Calu3 (cell line): ENCODE measurements around the gene MACROD2. TPM values are rescaled to one million over a fixed set of nuclear protein-coding genes. Genes with fewer than 3 reads are reported as not detected.

ENCODE experiments used
- BruUV-seq: library from RNA; stranded (reverse); fragments of 400-500 nt; replicated peaks from 2 replicates; lab custom pipeline; 2021; lab: Mats Ljungman, UMichigan
- CTCF ChIA-PET: fragments of 300-600 bp; sonication (Branson Sonifier 250); formaldehyde crosslinking; loops from one replicate; lab custom pipeline; 2022; ENCODE audit warnings: antibody characterized with exemption; lab: Charles Lee
- DNase-seq: peaks from one replicate; pipeline ENCODE4 v3.0.0; 2022
- H3K27ac Mint-ChIP-seq: one replicate; pipeline ENCODE4 v1.8.0; 2022; ENCODE audit warnings: mixed read lengths; ENCODE audit not compliant: unreplicated experiment
- H3K27me3 Mint-ChIP-seq: one replicate; pipeline ENCODE4 v1.8.0; 2022; ENCODE audit warnings: mixed read lengths; ENCODE audit not compliant: unreplicated experiment
- H3K36me3 Mint-ChIP-seq: one replicate; pipeline ENCODE4 v1.8.0; 2022; ENCODE audit warnings: mild to moderate bottlenecking, moderate library complexity, mixed read lengths; ENCODE audit not compliant: insufficient read depth, unreplicated experiment
- H3K4me1 Mint-ChIP-seq: one replicate; pipeline ENCODE4 v1.8.0; 2022; ENCODE audit warnings: mild to moderate bottlenecking, low read depth, mixed read lengths; ENCODE audit not compliant: unreplicated experiment
- H3K4me3 Mint-ChIP-seq: one replicate; pipeline ENCODE4 v1.8.0; 2022; ENCODE audit warnings: mild to moderate bottlenecking, low read depth, moderate library complexity, mixed read lengths; ENCODE audit not compliant: unreplicated experiment
- H3K9me3 Mint-ChIP-seq: one replicate; pipeline ENCODE4 v1.8.0; 2022; ENCODE audit warnings: low read depth, mixed read lengths; ENCODE audit not compliant: unreplicated experiment
- intact Hi-C: fragments of 100-400 bp; cut with micrococcal nuclease; formaldehyde crosslinking; loops from one replicate; pipeline ENCODE4 v1.10.0; 2022; ENCODE audit not compliant: unreplicated experiment
- total RNA-seq: library from RNA; stranded (reverse); gene quantifications from 2 replicates; pipeline ENCODE4 v1.2.3, GENCODE V29; 2022
- TF ChIP-seq, protein P1 (sequence below): fragments of 200-600 bp; IDR thresholded peaks from one replicate; pipeline ENCODE4 v1.8.0; 2022; ENCODE audit warnings: antibody characterized with exemption; ENCODE audit not compliant: unreplicated experiment

Gene MACROD2
- total RNA-seq, 1 experiment from 2014 or later, result 29.4 TPM

GRCh38 chr20:14634665-14635064 is 639.3 kb downstream of the MACROD2 start:
- H3K9me3 Mint-ChIP-seq, result no peaks in the 10 kb centered on the region
- intact Hi-C loops, result no loop called here
- H3K4me3 Mint-ChIP-seq, result no peak overlapping the region
- H3K27me3 Mint-ChIP-seq, result no peaks in the 10 kb centered on the region
- CTCF ChIA-PET, result no interaction called here
- no peak for DNase-seq
- no peak overlapping the region for H3K27ac Mint-ChIP-seq
- no peaks in the 10 kb centered on the region for H3K4me1 Mint-ChIP-seq
- no TSS peak for BruUV-seq
- H3K36me3 Mint-ChIP-seq, result no peaks in the 10 kb centered on the region
- TF ChIP-seq, protein P1, sequence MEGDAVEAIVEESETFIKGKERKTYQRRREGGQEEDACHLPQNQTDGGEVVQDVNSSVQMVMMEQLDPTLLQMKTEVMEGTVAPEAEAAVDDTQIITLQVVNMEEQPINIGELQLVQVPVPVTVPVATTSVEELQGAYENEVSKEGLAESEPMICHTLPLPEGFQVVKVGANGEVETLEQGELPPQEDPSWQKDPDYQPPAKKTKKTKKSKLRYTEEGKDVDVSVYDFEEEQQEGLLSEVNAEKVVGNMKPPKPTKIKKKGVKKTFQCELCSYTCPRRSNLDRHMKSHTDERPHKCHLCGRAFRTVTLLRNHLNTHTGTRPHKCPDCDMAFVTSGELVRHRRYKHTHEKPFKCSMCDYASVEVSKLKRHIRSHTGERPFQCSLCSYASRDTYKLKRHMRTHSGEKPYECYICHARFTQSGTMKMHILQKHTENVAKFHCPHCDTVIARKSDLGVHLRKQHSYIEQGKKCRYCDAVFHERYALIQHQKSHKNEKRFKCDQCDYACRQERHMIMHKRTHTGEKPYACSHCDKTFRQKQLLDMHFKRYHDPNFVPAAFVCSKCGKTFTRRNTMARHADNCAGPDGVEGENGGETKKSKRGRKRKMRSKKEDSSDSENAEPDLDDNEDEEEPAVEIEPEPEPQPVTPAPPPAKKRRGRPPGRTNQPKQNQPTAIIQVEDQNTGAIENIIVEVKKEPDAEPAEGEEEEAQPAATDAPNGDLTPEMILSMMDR, result no peak

GRCh38 chr20:14637441-14637840 is 642.1 kb downstream of the MACROD2 start:
- Mint-ChIP-seq H3K9me3 (no peaks in the 10 kb centered on the region), H3K27ac (no peak overlapping the region), H3K27me3 (no peaks in the 10 kb centered on the region), H3K4me3 (no peak overlapping the region), H3K4me1 (no peaks in the 10 kb centered on the region), H3K36me3 (no peaks in the 10 kb centered on the region)
- BruUV-seq, result no TSS peak
- TF ChIP-seq, protein P1, result no peak
- intact Hi-C loops, result no loop called here
- DNase-seq, result no peak
- CTCF ChIA-PET, result interaction anchor here (0.6 kb wide), 1 partner anchor 292 kb away, joined by 3 read pairs; no protein-coding TSS in a partner anchor

DNA sequence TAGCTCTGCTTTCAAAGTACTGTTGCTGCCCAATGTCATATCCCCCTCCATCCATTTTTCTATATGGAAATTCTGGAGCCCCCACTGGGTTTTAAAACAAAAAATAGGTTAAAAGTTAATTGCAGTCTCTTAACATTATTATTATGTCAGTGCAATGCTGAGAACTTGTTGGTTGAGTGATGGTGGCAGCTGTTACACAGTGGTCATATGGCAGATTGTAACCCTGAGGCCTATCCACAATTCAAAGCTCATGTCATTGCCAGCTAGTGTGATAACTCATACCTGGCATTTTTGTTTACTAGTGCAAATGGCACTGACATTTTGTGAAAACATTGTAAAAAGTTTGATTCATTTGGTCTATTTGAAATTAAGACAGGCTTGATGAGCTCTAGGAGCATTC is 647.8 kb downstream of the MACROD2 start:
- DNase-seq, result no peak
- H3K27me3 Mint-ChIP-seq, result no peaks in the 10 kb centered on the region
- H3K4me1 Mint-ChIP-seq, result no peaks in the 10 kb centered on the region
- BruUV-seq, result no TSS peak
- no peaks in the 10 kb centered on the region for H3K9me3 Mint-ChIP-seq
- H3K36me3 Mint-ChIP-seq, result no peaks in the 10 kb centered on the region
- CTCF ChIA-PET, result no interaction called here
- no peak overlapping the region for H3K27ac Mint-ChIP-seq
- TF ChIP-seq, protein P1, result no peak
- intact Hi-C loops, result no loop called here
- no peak overlapping the region for H3K4me3 Mint-ChIP-seq

DNA sequence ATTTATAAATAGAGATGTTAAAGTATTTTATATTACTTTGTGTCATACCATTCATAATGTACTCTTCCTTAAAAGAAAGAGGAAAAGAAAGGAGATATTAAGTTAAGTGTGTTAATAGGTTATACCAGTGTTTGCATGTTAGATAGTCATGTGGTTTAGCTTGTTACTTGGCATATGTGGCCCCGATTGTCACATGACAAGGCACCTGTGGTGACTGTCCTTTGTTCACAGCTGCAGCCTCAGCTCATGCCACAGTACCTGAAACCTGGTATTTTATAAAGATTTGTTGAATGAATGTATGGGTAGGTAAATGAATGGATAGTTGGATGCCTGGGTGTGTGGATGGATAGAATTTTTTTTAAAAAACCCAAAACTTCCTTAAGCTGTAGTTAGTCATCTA is 648.2 kb downstream of the MACROD2 start:
- CTCF ChIA-PET, result no interaction called here
- Mint-ChIP-seq H3K27me3 (no peaks in the 10 kb centered on the region), H3K9me3 (no peaks in the 10 kb centered on the region), H3K4me1 (no peaks in the 10 kb centered on the region), H3K27ac (no peak overlapping the region), H3K36me3 (no peaks in the 10 kb centered on the region), H3K4me3 (no peak overlapping the region)
- TF ChIP-seq, protein P1, result no peak
- intact Hi-C loops, result no loop called here
- no TSS peak for BruUV-seq
- DNase-seq, result no peak
